GM12878 (cell line): Measurements from ENCODE around the gene CAPN8.

Source experiments
- ELK1 ChIP-seq: IDR thresholded peaks from 2 replicates; pipeline ENCODE4 v1.6.1; 2012; ENCODE audit warnings: low read depth, low read length, improper control_type of control experiment
- EZH2 ChIP-seq: IDR thresholded peaks from 2 replicates; pipeline ENCODE4 v1.6.1; 2012; ENCODE audit warnings: low read depth, mild to moderate bottlenecking, control low read depth, inconsistent platforms, low read length, borderline replicate concordance; ENCODE audit not compliant: control insufficient read depth
- FOXK2 ChIP-seq: fragments of 450-650 bp; IDR thresholded peaks from 2 replicates; pipeline ENCODE4 v1.6.1; 2017; ENCODE audit warnings: mild to moderate bottlenecking, moderate library complexity
- MXI1 ChIP-seq: fragments of 150-350 bp; IDR thresholded peaks from 2 replicates; pipeline ENCODE4 v1.6.1; 2011; ENCODE audit warnings: low read depth, mild to moderate bottlenecking, inconsistent platforms, low read length, improper control_type of control experiment
- POLR2A ChIP-seq: IDR thresholded peaks from 2 replicates; pipeline ENCODE4 v1.6.1; 2011; ENCODE audit warnings: low read depth, mild to moderate bottlenecking, low read length
- RBBP5 ChIP-seq: fragments of 200-600 bp; sonication (generic); conservative IDR thresholded peaks from 2 replicates; pipeline ENCODE4 v1.6.1; 2016
- USF1 ChIP-seq: IDR thresholded peaks from 2 replicates; pipeline ENCODE4 v1.6.1; 2011; ENCODE audit warnings: borderline replicate concordance, low read depth, mild to moderate bottlenecking, moderate library complexity, mixed read lengths, low read length; ENCODE audit not compliant: insufficient read depth; ENCODE audit errors: extremely low read length
- TF ChIP-seq, protein P1 (sequence below): IDR thresholded peaks from 2 replicates; pipeline ENCODE4 v1.6.1; 2012; ENCODE audit warnings: low read depth, low read length, improper control_type of control experiment
- TF ChIP-seq, protein P2 (sequence below), 3 experiments: IDR thresholded peaks in 2 of 3; conservative IDR thresholded peaks in 1 of 3; 2 replicates each; pipeline ENCODE4 v1.5.1; 2011; ENCODE audit warnings: low read depth in 3 of 3, low read length in 3 of 3, mild to moderate bottlenecking in 3 of 3, control low read depth in 2 of 3, moderate library complexity in 2 of 3, inconsistent platforms in 1 of 3, mixed read lengths in 1 of 3; ENCODE audit not compliant: control insufficient read depth in 2 of 3, insufficient read depth in 1 of 3; ENCODE audit errors: extremely low read depth in 1 of 3

DNA sequence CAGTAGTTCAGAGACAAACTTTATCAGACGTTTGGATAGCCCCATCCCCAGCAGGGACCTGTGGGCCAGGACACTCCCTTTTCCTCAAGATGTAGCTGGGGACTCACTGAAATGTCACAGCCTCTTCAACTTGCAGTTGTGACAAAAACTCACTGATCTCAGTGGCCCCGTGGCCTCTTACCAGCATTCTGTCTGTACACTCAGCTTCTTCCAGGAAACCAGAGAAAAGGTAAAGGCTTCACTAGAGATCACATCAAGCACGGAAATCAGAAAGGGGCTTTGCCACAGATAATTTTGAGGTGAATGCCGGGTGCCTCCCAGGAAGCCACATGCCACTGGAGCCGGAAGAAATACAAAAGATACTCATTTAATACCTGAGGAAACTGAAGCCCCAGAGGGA, 150.1 kb downstream of the CAPN8 start:
- TF ChIP-seq, protein P1, sequence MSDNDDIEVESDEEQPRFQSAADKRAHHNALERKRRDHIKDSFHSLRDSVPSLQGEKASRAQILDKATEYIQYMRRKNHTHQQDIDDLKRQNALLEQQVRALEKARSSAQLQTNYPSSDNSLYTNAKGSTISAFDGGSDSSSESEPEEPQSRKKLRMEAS: no peak
- TF ChIP-seq EZH2 (no peak), RBBP5 (no peak), MXI1 (no peak), POLR2A (no peak), ELK1 (no peak), USF1 (no peak), FOXK2 (no peak)
- TF ChIP-seq, protein P2, sequence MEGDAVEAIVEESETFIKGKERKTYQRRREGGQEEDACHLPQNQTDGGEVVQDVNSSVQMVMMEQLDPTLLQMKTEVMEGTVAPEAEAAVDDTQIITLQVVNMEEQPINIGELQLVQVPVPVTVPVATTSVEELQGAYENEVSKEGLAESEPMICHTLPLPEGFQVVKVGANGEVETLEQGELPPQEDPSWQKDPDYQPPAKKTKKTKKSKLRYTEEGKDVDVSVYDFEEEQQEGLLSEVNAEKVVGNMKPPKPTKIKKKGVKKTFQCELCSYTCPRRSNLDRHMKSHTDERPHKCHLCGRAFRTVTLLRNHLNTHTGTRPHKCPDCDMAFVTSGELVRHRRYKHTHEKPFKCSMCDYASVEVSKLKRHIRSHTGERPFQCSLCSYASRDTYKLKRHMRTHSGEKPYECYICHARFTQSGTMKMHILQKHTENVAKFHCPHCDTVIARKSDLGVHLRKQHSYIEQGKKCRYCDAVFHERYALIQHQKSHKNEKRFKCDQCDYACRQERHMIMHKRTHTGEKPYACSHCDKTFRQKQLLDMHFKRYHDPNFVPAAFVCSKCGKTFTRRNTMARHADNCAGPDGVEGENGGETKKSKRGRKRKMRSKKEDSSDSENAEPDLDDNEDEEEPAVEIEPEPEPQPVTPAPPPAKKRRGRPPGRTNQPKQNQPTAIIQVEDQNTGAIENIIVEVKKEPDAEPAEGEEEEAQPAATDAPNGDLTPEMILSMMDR (IDR thresholded peaks at IDR 0.05 in 2 of 3, conservative IDR thresholded peaks at IDR 0.05 in 1 of 3; ENCODE audit: control insufficient read depth in 2 of 3, extremely low read depth in 1 of 3, insufficient read depth in 1 of 3, low read depth in 3 of 3, low read length in 3 of 3): no peak
